Middle frontal gyrus (tissue), 1 donor: ENCODE data around the gene SUGCT.

ENCODE experiments used
- DNase-seq: peaks from one replicate; pipeline ENCODE4 v3.0.0-alpha.2; 2015; ENCODE audit warnings: low spot score; ENCODE audit errors: extremely low spot score

SUGCT gene

GRCh38 chr7:40899636-40900507 lies 765.1 kb downstream of the SUGCT start:
- no peak for DNase-seq

DNA sequence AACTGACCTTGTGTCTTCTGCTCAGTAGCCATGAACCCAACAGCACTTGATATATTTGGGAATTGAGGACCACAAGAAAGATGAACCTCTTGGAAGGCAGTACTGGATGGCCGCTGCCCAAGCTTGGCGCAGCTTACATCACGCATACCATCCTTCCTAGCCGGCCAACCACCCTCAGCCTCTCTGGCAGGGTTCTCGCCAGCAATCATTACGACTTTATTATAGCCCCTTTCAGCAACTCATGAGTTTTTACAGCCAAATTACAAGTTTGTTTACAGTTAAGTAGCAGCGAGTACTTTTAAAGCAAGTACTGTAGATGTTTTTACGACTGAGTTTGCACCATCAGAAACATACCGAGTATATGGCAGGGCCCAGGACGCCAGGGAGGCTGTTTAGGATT lies 769.1 kb downstream of the SUGCT start:
- DNase-seq: no peak

GRCh38 chr7:40907286-40907685 lies 772.5 kb downstream of the SUGCT start:
- DNase-seq: no peak

DNA sequence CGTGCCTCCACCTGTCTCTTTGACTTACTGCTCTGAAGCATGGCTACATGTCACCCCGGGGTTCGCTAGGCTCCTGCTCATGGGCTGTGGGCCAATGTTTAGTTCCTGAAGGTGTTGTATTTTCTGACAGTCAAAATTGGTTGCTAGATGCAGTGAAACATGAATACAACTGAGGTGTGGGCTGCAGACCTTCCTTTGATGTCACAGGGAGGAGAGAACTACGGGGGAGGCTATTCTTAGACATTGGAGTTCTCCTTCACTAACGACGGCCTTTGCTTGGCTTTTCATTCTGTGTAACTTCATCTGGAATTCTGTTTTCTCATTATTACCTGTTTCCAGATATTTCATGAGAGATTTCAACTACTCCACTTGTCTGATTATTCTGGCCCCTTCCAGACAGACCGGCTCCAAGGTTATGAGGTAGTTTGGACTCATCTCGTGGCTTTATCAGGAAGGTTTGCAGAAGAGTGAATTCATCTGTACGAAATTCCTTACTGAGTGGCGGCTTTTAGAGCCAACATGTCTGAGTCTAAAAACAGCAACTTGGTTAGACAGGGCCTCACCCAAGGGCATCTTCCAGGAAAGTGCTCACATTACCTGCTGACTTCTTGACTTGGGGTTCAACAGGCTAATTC lies 774.7 kb downstream of the SUGCT start:
- no peak for DNase-seq
